Caco-2 (cell line): ENCODE data around the gene PGRMC1. TPM values are rescaled to one million over a fixed set of nuclear protein-coding genes. Genes with fewer than 3 reads are reported as not detected.
"Not testable (repeated sequence)": the region's sequence is repeated elsewhere in the genome, so short reads cannot be mapped to it uniquely, and the experiment has no call there.

Experiments
- BruUV-seq: library from RNA; stranded (reverse); fragments of 400-500 nt; replicated peaks from 2 replicates; lab custom pipeline; 2021; lab: Mats Ljungman, UMichigan
- CTCF ChIA-PET: fragments of 300-600 bp; sonication (Branson Sonifier 250); formaldehyde crosslinking; loops from one replicate; lab custom pipeline; 2022; ENCODE audit warnings: antibody characterized with exemption; lab: Charles Lee
- POLR2A ChIA-PET: fragments of 300-600 bp; sonication (Branson Sonifier 250); formaldehyde crosslinking; loops from one replicate; lab custom pipeline; 2022; ENCODE audit warnings: antibody characterized with exemption; lab: Charles Lee
- DNase-seq, 2 experiments: peaks; one replicate each; pipeline versions ENCODE4 v3.0.0 to v3.0.0-alpha.2; 2020 to 2022
- H3K27me3 ChIP-seq: replicated peaks from 2 replicates; pipeline ENCODE4 v1.6.0; 2011; ENCODE audit warnings: low read length; ENCODE audit not compliant: control insufficient read depth, insufficient read depth
- H3K36me3 ChIP-seq: 2 replicates; pipeline ENCODE4 v1.5.1; 2011; ENCODE audit warnings: low read length; ENCODE audit not compliant: control insufficient read depth, insufficient read depth
- H3K4me1 ChIP-seq: fragments of 250-450 bp; sonication (Bioruptor Pico); 2 replicates; pipeline ENCODE4 v1.5.1; 2020; ENCODE audit warnings: mild to moderate bottlenecking
- H3K4me3 ChIP-seq: 2 replicates; pipeline ENCODE4 v1.5.1; 2011; ENCODE audit warnings: low read depth, mild to moderate bottlenecking, control low read depth, low read length
- H3K9me3 ChIP-seq: fragments of 250-450 bp; sonication (Bioruptor Pico); 2 replicates; pipeline ENCODE4 v1.5.1; 2020; ENCODE audit warnings: mild to moderate bottlenecking, moderate library complexity
- H3K27ac Mint-ChIP-seq: one replicate; pipeline ENCODE4 v1.8.0; 2022; ENCODE audit warnings: mixed read lengths; ENCODE audit not compliant: unreplicated experiment
- H3K27me3 Mint-ChIP-seq: one replicate; pipeline ENCODE4 v1.8.0; 2022; ENCODE audit warnings: mixed read lengths; ENCODE audit not compliant: insufficient read depth, unreplicated experiment
- H3K36me3 Mint-ChIP-seq: one replicate; pipeline ENCODE4 v1.8.0; 2022; ENCODE audit warnings: mild to moderate bottlenecking, mixed read lengths; ENCODE audit not compliant: insufficient read depth, unreplicated experiment
- H3K4me1 Mint-ChIP-seq: one replicate; pipeline ENCODE4 v1.8.0; 2022; ENCODE audit warnings: low read depth, mixed read lengths; ENCODE audit not compliant: unreplicated experiment
- H3K4me3 Mint-ChIP-seq: one replicate; pipeline ENCODE4 v1.8.0; 2022; ENCODE audit warnings: mild to moderate bottlenecking, moderate library complexity, mixed read lengths; ENCODE audit not compliant: unreplicated experiment
- H3K9me3 Mint-ChIP-seq: one replicate; pipeline ENCODE4 v1.8.0; 2022; ENCODE audit warnings: mixed read lengths; ENCODE audit not compliant: unreplicated experiment
- CTCF ChIP-seq, 2 experiments: fragments of 200-600 bp in 1 of 2; IDR thresholded peaks; 1 replicate in 1 of 2; 2 replicates in 1 of 2; pipeline versions ENCODE4 v1.5.1 to v1.8.0; 2011 to 2022; ENCODE audit warnings: antibody characterized with exemption in 1 of 2, control low read depth in 1 of 2, inconsistent platforms in 1 of 2, low read depth in 1 of 2, low read length in 1 of 2, mild to moderate bottlenecking in 1 of 2, moderate library complexity in 1 of 2; ENCODE audit not compliant: insufficient read depth in 1 of 2, severe bottlenecking in 1 of 2, unreplicated experiment in 1 of 2
- intact Hi-C: fragments of 100-400 bp; cut with micrococcal nuclease; formaldehyde crosslinking; loops from one replicate; pipeline ENCODE4 v1.10.0; 2022; ENCODE audit not compliant: unreplicated experiment
- total RNA-seq: library from RNA; stranded (reverse); gene quantifications from 2 replicates; pipeline ENCODE4 v1.2.3, GENCODE V29; 2022

PGRMC1 gene
- total RNA-seq, 1 experiment from 2014 or later, result 107 TPM

GRCh38 chrX:119273420-119274192 lies 37.5 kb downstream of the PGRMC1 start:
- DNase-seq, result no peak
- no peaks in the 10 kb centered on the region for H3K27me3 ChIP-seq
- ChIA-PET POLR2A (no interaction called here), CTCF (no interaction called here)
- Mint-ChIP-seq H3K36me3 (no peaks in the 10 kb centered on the region), H3K4me3 (no peak overlapping the region), H3K9me3 (no peaks in the 10 kb centered on the region), H3K27ac (no peak overlapping the region), H3K27me3 (no peaks in the 10 kb centered on the region), H3K4me1 (no peaks in the 10 kb centered on the region)
- H3K4me1 ChIP-seq, result no peaks in the 10 kb centered on the region
- TF ChIP-seq CTCF (IDR thresholded peaks at IDR 0.05; ENCODE audit: insufficient read depth in 1 of 2, low read depth in 1 of 2, low read length in 1 of 2, severe bottlenecking in 1 of 2, unreplicated experiment in 1 of 2), result no peak
- intact Hi-C loops, result no loop called here
- H3K4me3 ChIP-seq, result no peak overlapping the region
- H3K36me3 ChIP-seq, result no peaks in the 10 kb centered on the region
- no TSS peak for BruUV-seq
- no peaks in the 10 kb centered on the region for H3K9me3 ChIP-seq

GRCh38 chrX:119282347-119282746 lies 46.3 kb downstream of the PGRMC1 start:
- POLR2A ChIA-PET, H3K4me1 ChIP-seq, DNase-seq, H3K9me3 Mint-ChIP-seq, H3K27ac Mint-ChIP-seq, H3K27me3 Mint-ChIP-seq, H3K36me3 ChIP-seq, CTCF ChIA-PET, H3K36me3 Mint-ChIP-seq, H3K4me3 Mint-ChIP-seq, intact Hi-C loops, H3K27me3 ChIP-seq, H3K4me1 Mint-ChIP-seq, H3K9me3 ChIP-seq, H3K4me3 ChIP-seq, BruUV-seq: not testable (repeated sequence)

GRCh38 chrX:119288890-119289393 lies 52.9 kb downstream of the PGRMC1 start:
- no peak overlapping the region for H3K4me3 Mint-ChIP-seq
- peak in 1 of 2 experiments; percentile 8 for TF ChIP-seq CTCF (IDR thresholded peaks at IDR 0.05; ENCODE audit: insufficient read depth in 1 of 2, low read depth in 1 of 2, low read length in 1 of 2, severe bottlenecking in 1 of 2, unreplicated experiment in 1 of 2)
- H3K4me1 Mint-ChIP-seq, result peaks cover 13% of the 10 kb centered on the region
- CTCF ChIA-PET, result no interaction called here
- Histone ChIP-seq H3K4me3 (no peak overlapping the region), H3K36me3 (no peaks in the 10 kb centered on the region), H3K4me1 (0 out of 2 replicates have a peak, but pooled peaks cover 6% of the 10 kb centered on the region), H3K27me3 (no peaks in the 10 kb centered on the region), H3K9me3 (no peaks in the 10 kb centered on the region)
- no peak overlapping the region for H3K27ac Mint-ChIP-seq
- DNase-seq, result no peak
- no peaks in the 10 kb centered on the region for H3K36me3 Mint-ChIP-seq
- no TSS peak for BruUV-seq
- intact Hi-C loops, result no loop called here
- H3K9me3 Mint-ChIP-seq, result no peaks in the 10 kb centered on the region
- peaks cover 4% of the 10 kb centered on the region for H3K27me3 Mint-ChIP-seq
- POLR2A ChIA-PET, result no interaction called here
